HG03558 (cell line): Measurements from ENCODE around the gene ERGIC1.
"Not testable (repeated sequence)": the region's sequence is repeated elsewhere in the genome, so short reads cannot be mapped to it uniquely, and the experiment has no call there.

ENCODE experiments used
- ATAC-seq: cut with Tn5 transposase; IDR thresholded peaks from one replicate; pipeline ENCODE4 v1.9.1; 2021; ENCODE audit warnings: moderate number of reproducible peaks; ENCODE audit not compliant: unreplicated experiment; ENCODE audit errors: extremely low read depth

The ERGIC1 gene

DNA sequence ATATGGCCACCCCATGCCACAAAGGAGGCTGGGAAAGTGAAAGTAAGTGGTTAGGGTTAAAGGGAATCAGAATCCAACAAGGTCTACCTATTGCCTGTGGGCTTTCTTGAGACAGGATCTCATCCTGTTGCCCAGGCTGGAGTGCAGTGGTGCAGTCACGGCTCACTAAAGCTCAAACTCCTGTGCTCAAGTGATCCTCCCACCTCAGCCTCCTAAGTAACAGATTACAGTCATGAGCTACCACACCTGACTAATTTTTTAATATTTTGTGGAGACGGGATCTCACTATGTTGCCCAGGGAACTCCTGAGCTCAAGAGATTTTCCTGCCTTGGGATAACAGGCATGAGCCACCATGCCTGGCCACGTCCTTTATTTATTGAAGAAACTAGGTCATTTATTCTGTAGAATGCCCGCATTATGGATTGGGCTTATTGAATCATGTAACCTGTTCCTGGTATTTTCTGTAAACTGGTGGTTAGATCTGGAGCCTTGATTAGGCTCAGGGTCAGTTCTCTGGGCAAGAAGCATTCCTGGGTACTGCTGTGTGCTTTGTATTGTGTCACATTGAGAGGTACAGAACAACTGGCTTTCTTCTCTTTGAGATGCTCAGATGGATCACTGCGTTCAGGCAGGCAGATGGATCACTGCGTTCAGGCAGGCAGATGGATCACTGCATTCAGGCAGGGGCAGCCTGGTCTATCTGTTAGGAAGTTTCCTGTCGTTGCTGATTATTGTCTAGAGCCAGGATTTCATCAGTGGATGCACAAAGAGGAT lies 41.6 kb downstream of the ERGIC1 start:
- ATAC-seq: no peak

DNA sequence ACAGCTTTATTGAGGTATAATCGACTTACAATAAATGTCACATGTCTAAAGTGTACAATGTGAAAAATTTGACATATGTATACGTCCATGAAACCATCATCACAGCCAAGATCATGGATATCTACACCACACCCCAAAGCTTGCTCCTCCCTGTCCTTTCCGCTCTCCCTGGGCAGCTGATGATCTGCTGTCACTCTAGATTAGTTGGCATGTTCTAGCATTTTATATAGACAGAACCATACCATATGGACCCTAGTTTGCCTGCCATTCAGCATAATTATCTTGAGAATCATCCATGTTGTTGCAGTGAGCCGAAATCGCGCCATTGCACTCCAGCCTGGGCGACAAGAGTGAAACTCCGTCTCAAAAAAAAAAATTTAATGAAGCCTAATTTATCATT lies 42.5 kb downstream of the ERGIC1 start:
- no peak for ATAC-seq

DNA sequence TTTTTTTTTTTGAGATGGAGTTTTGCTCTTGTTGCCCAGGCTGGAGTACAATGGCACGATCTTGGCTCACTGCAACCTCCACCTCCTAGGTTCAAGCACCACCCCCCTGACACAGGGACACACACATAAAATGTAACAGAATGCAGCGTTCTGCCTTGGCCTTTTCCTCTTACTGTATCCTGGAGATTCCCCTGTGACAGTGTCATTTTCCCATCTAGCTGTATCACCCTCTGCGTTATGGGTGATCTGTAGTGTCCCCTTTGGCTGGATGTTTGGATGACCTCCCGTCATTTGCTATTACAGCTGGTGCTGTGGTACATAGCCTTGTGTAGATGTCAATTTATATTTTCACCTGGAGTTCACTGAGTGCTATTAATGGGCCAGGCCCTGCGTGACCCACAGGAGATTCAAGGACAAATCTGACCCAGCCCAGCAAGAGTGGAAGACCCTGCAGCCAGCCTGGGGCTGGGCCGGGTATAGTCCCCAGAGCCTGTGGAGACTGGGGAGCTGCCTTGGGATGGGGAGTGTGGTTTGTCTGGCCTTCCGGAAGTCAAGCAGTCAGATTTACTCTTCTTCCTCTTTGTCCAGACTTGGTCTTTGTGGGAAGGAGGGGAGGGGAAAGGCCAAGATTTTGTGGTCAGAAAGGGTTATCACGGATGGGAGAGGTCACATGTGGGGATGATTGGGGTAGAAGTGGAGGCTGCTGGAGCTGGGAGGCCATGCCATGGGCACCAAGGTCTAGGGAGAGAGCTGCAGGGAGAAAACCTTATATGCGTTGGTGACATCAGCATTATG lies 43.6 kb downstream of the ERGIC1 start:
- ATAC-seq: no peak

DNA sequence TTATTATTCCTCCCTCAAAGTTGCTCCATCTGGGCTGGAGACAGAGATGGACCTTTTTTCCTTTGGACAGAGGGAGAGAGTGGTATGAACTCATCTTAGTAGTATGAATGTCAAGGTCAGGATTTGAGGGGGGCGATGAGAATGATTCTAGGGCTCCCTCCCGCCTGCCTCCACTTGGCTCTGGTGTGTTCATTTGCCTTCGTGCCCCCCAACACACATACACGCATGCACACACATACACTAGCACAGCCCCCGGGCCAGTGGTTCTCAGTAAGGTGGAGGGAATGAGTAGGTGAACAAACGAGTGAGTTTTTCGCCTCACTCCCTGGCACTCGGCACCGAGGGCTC lies 44.5 kb downstream of the ERGIC1 start:
- no peak for ATAC-seq

DNA sequence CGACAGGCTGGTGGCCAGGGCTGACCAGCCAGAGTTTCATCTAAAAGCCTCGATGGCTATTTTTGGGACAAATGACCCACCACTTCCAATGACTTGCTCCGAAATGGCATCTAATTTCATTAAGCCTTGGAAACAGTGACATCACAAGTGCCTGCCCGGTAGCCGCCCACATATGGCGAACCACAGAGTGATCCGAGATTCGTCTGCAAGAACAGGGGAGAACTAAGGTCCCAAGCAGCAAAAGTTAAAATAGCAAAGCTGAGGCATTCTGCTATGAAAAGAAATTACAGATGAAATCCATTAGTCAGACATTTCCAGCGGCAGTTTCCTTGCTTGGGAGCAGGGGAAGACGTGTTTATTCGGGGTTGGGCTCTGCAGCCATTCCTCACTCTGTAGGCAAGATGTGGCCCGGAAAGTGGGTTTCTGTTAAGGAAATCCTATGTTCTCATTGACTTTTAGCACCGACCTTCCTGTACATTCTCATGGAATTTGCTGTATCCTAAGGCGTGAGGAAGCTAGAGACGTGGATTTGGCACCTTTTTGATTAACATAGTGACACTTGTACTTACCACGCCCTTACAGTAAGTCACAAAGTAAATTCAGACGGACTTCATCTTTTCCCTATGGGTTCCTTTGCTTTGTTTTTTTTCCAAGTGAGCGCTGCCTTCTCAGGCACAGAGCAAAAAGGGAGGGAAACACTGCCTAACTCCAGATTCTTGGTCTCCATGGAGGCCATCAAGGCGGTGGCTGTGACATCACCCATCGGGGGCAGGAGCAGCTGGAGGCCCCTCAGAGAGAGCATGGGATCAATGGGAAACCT lies 45.1 kb downstream of the ERGIC1 start:
- no peak for ATAC-seq

DNA sequence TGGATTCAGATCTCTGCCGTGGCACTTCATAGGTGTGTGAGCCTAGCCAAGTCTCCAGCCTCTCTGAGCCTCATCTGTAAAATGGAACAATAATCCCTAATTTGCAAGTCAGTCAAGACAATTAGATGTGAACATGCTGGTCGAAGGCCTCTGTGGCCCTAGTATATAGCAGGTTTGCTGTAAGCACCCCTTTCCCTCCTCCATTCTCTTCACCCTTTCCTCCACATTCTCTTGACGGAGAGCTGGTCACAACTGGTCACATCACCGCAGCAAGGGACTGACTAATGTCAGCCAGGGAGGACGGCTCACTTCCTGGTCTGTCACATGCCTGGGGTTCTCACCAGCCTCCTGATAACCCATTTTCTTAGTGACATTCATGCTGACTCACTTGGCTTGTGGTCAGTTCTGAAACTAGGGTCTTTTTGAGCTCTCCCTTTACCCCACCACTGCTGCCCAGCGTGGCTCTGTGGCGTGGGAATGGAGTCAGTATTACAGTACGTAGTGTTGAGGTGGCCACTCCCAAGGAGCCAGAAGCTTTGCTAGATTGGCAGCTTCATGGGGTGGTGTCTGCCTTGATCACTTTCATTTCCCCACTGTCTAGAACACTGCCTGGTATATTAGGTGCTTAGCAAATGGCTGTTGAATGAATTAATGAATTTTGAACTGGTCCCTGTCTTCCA lies 47.8 kb downstream of the ERGIC1 start:
- ATAC-seq: peak; percentile 45

DNA sequence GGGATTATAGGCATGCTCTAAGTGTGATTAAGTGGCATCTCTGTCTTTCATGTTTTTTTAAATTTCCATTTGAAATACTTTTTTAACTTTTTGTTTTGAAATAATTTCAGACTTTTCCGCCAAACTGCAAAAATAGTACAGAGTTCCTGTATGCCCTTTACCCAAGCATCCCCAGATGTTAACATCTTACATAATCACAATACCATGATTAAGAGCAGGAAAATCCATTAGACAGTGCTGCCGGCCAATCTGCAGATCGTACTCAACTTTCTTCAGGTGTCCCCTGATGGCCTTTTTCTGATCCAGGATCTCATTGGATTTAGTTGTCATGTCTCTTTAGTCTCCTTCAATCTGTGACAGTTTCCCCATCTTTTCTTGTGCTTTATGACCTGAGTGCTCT lies 49.0 kb downstream of the ERGIC1 start:
- no peak for ATAC-seq

DNA sequence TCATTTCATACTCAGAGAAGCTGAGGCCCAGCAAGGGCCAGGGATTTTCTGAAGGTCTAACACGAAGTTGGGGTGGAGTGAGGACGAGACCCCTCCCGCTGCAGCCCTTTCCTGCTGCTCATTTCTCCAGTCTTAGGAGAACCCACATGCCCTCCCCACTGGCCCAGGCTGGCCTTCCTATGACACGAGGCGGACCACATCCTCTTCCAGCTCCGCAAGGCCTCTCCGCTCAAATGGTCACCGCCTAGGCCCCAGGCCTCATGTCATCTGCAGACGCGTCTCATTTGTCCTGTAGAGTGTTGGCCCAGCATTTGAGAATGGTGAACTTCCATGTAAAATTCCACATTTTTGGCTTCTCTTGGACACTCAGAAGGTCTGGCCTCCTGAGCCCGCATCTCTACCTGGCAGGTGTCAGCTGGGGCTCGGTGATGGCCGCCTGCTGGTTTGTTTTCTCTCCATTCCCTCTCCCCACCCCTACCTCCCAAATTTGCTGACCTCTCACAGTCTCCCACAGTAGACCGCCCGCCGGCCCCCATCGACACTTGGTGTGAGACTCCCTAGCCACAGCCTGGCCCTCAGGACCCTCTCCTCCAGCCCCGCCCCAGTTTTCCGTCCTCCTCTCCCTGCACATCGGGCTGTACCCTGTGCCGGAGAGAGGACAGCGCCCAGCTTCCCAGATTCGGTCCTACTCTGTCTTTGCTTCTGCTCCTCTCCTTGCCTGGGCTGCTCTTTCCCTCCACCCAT lies 51.7 kb downstream of the ERGIC1 start:
- no peak for ATAC-seq

DNA sequence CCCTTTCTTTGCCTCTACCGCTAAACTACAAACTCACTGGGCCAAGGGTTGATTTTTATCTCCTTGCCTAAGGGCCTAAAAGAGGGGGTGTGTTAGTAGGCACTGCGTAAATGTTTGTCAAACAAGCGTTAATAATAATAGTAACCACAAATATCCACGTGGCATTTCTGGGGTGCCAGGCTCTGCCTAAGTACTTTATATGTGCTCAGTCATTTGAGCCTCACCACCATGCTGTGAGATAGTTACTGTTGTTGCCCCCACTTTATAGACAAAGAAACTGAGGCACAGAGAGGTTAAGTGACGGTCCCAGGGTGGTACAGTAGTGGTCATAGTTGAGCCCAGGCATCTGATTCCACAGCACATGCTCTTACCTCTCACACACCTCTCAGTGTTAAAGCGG lies 52.4 kb downstream of the ERGIC1 start:
- no peak for ATAC-seq

DNA sequence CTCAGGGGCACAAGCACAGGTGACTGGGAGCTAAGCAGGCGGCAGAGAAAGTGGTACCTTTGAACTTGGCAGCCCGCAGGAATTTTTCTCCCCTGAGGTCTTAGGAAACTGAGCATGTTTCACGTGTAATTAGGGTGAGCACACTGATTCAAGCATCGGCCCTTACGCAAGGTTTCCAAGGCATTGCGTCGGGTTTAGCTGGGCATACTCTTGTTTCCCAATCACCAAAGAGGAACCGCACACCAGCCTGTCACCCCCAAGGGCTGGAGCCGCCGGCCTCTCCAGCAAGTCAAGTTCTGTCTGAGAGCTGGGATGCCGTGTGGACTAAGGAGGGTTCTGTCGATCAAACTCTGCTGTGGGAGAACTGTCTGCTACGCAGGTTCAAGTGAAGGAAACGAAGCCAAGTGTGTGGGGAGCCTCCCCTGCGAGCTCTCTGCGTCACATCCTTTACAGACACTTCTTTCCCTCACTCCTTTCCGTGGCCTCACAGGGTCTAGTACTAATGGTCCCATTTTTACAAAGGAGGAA lies 53.0 kb downstream of the ERGIC1 start:
- ATAC-seq: no peak

DNA sequence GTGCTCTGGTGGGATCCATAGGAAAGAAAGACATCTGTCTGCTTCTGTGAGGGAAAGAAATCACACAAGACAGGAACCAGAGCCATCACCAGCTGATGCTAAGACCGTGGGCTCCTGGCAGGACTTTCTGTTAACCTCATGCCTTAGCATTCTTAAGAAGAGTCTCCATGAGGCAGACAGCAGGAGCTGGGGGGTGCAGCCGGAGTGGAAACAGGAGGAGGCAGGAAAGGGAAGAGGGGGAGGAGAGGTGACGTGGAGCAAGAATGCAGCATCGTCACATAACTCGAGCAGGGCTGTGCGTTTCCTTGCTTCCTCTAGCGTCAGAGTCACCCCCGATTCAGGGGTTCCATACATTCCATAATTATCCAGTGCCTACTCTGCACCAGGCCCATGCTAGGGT lies 53.6 kb downstream of the ERGIC1 start:
- ATAC-seq: no peak

DNA sequence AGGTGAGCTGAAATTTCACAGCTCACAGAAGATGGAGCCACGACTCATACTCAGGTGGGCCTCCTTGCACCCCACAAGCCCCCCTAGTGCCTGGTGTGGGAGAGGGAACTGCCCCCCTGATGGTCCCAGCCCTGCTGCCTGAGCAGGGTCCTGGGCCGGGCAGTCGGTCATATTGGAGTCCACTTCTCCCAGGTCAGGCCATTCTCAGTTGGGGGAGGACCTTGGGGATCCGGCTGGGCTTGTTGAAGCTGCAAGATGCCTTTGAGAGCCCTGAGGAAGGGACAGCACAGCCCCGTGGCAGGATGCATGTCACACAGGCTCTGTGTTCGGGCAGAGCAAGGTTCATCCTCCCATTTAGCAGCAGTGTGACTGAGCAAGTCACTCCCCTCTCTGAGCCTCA lies 56.6 kb downstream of the ERGIC1 start:
- no peak for ATAC-seq

DNA sequence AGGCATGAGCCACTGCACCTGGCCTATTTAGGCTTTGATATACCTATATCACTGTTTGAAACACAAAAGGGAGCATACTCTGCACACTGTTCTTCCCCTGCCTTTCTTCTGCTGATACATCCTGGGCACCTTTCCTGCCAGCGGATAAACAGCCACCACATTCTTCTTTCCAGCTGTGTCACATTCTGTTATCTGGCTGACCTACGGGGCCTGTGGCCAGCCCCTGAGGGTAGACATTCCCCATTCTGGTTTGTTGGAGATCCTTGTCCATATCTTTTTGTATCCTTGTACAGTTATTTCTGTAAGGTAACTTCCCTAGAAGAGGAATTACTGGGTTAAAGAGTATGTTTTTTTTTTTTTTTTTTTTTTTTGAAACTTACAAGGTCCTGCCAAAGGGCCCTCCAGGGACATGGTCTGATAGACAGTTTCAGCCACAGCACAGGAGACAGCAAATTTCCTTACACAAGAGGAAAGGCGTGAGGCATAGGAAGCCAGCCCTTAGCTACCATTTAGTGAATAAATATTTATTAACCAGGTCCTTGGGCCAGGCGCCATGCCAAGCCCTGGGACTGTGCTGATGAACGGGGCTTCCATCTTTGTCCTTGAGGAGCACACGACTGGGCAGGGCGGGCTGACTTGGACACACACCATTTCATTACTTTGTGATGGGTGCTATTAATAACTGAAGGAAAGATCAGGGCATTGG lies 57.8 kb downstream of the ERGIC1 start:
- no peak for ATAC-seq

DNA sequence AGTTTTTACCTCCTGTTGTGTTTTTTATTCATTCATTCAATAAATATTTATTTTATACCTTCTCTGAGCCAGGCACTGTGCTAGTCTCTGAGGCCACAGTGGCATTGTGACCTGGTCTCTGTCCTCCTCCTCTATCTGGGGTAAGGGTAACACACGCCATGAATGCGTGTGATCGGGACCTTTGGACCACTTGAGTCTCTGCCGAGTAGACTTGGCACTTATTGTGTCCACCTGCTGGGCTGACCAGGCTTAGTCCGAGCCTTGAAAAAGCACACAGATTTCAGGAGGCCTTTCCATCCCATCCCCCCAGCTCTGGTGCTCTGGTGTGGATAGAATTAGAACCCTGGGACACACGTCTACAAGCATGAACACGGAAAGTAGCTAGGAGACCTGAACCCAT lies 58.7 kb downstream of the ERGIC1 start:
- ATAC-seq: no peak

DNA sequence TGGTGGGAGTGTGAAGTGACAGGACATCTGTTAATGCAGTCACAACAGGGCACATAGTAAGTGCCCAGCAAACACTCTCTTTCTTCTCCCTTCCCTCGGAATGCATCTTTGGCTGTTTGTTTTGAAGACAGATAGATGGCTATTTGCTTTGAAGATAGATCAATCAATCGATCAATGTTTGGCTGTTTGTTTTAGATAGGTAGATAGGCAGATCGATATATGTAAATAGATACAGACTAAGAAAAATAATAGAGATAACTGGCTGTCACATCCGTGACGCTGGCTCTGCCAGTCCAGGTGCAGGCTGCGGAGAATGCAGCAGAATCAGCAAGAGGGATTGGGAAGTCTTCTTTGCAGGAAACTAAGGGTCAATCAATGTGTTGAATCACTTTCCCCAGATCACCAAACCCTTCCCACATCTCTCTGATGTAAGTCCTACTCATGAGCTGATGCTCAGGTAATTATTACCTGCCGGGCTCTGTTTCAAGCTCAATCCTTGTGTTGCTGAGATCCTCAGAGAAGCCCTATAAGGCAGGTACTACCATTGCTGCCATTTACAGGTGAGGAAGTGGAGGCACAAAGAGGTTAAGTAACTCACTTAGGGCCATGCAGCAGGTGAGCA lies 60.8 kb downstream of the ERGIC1 start:
- no peak for ATAC-seq

DNA sequence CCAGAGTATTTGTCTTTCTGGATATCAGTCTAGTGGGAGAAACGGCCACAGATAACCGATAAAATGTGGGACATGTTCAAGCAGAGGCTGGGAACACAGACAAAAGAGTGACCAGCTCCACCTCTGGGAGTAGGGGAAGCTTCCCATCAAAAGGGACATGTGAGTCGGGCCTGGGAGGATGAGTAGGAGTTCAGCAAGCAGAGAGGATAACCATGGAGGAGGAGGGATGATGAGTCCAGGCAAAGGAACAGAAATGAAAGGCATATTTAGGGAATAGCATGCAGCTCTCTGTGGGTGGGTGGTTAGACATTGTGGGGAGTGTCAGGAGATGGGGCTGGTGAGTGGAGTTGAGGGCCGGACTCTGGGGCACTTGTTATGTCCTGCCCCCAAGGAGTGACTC lies 61.5 kb downstream of the ERGIC1 start:
- ATAC-seq: no peak

DNA sequence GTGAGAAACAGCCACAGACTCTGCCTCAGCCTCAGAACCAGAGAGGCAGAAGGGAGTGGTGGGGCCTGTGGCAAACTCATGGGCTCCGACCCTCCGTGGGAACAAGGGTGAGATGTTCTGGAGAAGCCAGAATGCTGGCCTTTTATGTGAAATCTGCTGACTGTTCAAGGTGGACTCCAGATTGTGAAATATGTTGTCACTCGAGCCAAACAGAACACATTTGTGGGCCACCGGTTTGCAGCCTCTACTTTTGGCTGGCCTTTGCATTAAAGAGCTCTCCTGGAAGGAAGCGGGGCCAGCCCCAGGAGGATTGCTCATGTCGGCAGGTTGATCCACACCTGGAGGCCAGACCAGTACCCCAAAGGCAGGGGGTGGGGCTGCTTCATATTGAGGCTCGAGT lies 62.4 kb downstream of the ERGIC1 start:
- ATAC-seq: no peak

DNA sequence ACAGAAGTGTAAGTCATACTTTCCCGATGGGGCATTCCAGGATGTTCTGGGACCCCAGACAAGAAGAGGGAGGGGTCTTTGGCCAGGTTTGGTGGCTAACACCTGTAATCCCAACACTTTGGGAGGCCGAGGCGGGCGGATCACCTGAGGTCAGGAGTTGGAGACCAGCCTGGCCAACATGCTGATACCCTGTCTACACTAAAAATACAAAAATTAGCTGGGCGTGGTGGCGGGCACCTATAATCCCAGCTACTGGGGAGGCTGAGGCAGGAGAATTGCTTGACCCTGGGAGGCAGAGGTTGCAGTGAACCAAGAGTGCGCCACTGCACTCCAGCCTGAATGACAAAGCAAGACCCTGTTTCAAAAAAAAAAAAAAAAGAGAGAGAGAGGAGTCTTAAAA lies 63.0 kb downstream of the ERGIC1 start:
- not testable (repeated sequence) for ATAC-seq
